Left lung (tissue), 10 donors: ENCODE measurements around the gene KLHL22. TPM values are rescaled to one million over a fixed set of nuclear protein-coding genes. Genes with fewer than 3 reads are reported as not detected.
"Not testable (repeated sequence)": the region's sequence is repeated elsewhere in the genome, so short reads cannot be mapped to it uniquely, and the experiment has no call there.

ENCODE experiments used
- ATAC-seq: fragments of 200-7000 bp; cut with Tn5 transposase; one replicate; pipeline ENCODE4 v1.9.1; 2020; ENCODE audit warnings: moderate library complexity
- DNase-seq, 4 donors: peaks; one replicate each; pipeline ENCODE4 v3.0.0-alpha.2; 2013 to 2020
- H3K27ac ChIP-seq, 2 donors: fragments of 200-600 bp; sonication (generic) in 1 of 2; one replicate each; pipeline versions ENCODE4 v1.5.0 to v1.8.0; 2020 to 2021
- H3K27me3 ChIP-seq, 2 donors: fragments of 200-600 bp; sonication (generic) in 1 of 2; one replicate each; pipeline versions ENCODE4 v1.5.0 to v1.8.0; 2020 to 2021
- H3K36me3 ChIP-seq, 2 donors: fragments of 200-600 bp; sonication (generic) in 1 of 2; one replicate each; pipeline versions ENCODE4 v1.5.0 to v1.8.0; 2020 to 2021
- H3K4me1 ChIP-seq, 2 donors: fragments of 200-600 bp; one replicate each; pipeline ENCODE4 v1.8.0; 2021
- H3K4me3 ChIP-seq, 2 donors: fragments of 200-600 bp; sonication (generic) in 1 of 2; one replicate each; pipeline versions ENCODE4 v1.5.0 to v1.8.0; 2020 to 2021; ENCODE audit warnings: mild to moderate bottlenecking in 1 of 2
- H3K9me3 ChIP-seq, 2 donors: fragments of 200-600 bp; sonication (generic) in 1 of 2; one replicate each; pipeline versions ENCODE4 v1.5.0 to v1.8.0; 2020 to 2021
- CTCF ChIP-seq, 2 donors: fragments of 200-600 bp; sonication (generic) in 1 of 2; IDR thresholded peaks; one replicate each; pipeline versions ENCODE4 v1.5.0 to v1.8.0; 2021; ENCODE audit warnings: antibody characterized with exemption in 2 of 2
- intact Hi-C, 2 donors: fragments of 100-400 bp; cut with DNase I; formaldehyde crosslinking; loops; one replicate each; pipeline versions ENCODE4 v1.11.2 to v1.14.2; 2022
- polyA plus RNA-seq, 6 donors: library from polyadenylated mRNA; unstranded; fragments of 120-200 nt; gene quantifications; one replicate each; pipeline ENCODE4 v1.2.1, GENCODE V29; 2013; ENCODE audit not compliant: insufficient read length in 6 of 6
- total RNA-seq, 2 donors: library from RNA; stranded (reverse); fragmentation: NEBNext Ultra II Directional; extraction: Animal tissue kit (Norgen Biotek cat#: 25700); gene quantifications; one replicate each; pipeline ENCODE4 v1.2.1, GENCODE V29; 2021
- donor health status: DM: no; HTN: yes; CAD: no.
- donor health status: DM: no; HTN: no; CAD: no.

Gene KLHL22
- total and polyA plus RNA-seq, 8 donors = 22.0 to 38.6 (median 34.1) TPM

DNA sequence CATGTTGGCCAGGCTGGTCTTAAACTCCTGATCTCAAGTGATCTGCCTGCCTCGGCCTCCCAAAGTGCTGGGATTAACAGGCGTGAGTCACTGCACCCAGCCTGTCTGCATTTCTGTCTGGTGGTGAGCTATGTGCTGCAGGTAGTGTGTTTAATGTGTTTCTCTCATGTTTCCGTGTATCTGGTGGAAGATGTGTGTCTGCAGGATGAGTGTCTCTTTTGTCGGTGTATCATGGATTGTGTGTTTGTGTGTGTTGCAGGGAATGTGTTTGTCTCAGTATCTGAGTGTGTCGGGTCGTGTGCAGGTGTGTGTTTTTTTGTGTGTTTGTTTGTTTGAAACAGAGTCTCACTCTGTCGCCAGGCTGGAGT, 74.1 kb downstream of the KLHL22 start:
- no peak overlapping the region for H3K27ac ChIP-seq
- H3K4me1 ChIP-seq = peaks cover 3 to 20% of the 10 kb centered on the region in 2 donors
- TF ChIP-seq CTCF (IDR thresholded peaks at IDR 0.05) = no peak
- no peaks in the 10 kb centered on the region for H3K9me3 ChIP-seq
- H3K36me3 ChIP-seq = peaks cover 0 to 6% of the 10 kb centered on the region in 2 donors
- no peak for DNase-seq
- intact Hi-C loops = loop anchor here in 1 of 2 donors (10.0 kb wide), 1 partner anchor 73 kb away; the partner anchor contains the start of gene KLHL22
- ATAC-seq = no peak
- H3K4me3 ChIP-seq = no peak overlapping the region
- peaks cover 6 to 34% of the 10 kb centered on the region in 2 donors for H3K27me3 ChIP-seq

DNA sequence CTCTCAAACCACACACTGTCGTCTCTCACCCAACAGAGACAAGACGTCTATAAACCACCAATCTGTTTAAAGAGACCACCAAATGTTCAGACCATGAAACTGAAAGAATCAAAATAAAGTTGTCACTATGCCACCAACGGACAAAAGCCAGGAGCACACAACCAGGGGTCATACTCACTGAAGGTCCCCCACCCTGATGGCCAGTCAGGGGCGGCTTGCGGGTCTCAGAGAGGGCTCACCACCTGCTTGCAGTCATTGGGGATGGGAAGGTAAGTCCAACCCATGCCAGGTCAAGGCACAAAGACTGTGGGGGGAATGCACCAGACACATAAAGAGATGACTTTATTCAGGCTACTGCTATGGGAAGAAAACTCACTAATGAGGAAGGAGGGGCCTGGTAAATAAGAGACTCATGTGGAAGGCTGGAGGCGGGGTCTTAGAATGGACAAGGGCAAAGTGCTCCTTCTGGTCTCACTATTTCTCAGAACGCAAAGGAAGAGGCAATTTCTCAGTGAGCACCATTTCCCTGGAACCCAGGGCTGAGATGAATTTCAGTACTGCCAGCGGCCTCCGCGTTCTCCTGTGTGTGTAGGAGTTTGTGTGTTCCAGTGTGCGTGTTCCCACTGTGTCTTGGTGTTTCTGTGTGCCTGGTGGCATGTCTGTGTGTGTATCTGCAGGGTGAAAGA, 75.3 kb downstream of the KLHL22 start:
- Histone ChIP-seq H3K36me3 (peaks cover 0 to 5% of the 10 kb centered on the region in 2 donors), H3K4me1 (peaks cover 3 to 12% of the 10 kb centered on the region in 2 donors), H3K4me3 (no peak overlapping the region), H3K9me3 (no peaks in the 10 kb centered on the region), H3K27me3 (peaks cover 0 to 22% of the 10 kb centered on the region in 2 donors), H3K27ac (no peak overlapping the region)
- no peak for TF ChIP-seq CTCF (IDR thresholded peaks at IDR 0.05)
- ATAC-seq (no peak), DNase-seq (peak in 2 of 4 donors; percentile 5 to 13)
- intact Hi-C loops = loop anchor here in 1 of 2 donors (10.0 kb wide), 1 partner anchor 75 kb away; the partner anchor contains the start of gene KLHL22

DNA sequence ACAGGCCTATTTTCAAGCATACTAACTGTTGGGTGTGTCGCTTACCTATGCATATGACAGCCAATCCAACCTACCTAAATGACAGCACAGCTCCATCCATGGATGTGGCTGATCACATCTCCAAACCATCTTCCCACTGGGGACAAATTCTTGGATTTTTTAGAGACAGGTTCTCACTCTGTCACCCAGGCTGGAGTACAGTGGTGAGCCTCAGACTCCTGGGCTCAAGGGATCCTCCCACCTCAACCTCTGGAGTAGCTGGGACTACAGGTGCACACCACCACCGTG, 76.0 kb downstream of the KLHL22 start:
- Histone ChIP-seq H3K27ac (no peak overlapping the region), H3K27me3 (peaks cover 0 to 15% of the 10 kb centered on the region in 2 donors), H3K9me3 (no peaks in the 10 kb centered on the region), H3K4me3 (no peak overlapping the region), H3K4me1 (peaks cover 3 to 7% of the 10 kb centered on the region in 2 donors), H3K36me3 (no peaks in the 10 kb centered on the region)
- TF ChIP-seq CTCF (IDR thresholded peaks at IDR 0.05) = no peak
- peak in 1 of 4 donors; percentile 3 for DNase-seq
- ATAC-seq = no peak
- intact Hi-C loops = loop anchor here in 1 of 2 donors (2.0 kb wide), 1 partner anchor 35 kb away; no protein-coding TSS in a partner anchor

DNA sequence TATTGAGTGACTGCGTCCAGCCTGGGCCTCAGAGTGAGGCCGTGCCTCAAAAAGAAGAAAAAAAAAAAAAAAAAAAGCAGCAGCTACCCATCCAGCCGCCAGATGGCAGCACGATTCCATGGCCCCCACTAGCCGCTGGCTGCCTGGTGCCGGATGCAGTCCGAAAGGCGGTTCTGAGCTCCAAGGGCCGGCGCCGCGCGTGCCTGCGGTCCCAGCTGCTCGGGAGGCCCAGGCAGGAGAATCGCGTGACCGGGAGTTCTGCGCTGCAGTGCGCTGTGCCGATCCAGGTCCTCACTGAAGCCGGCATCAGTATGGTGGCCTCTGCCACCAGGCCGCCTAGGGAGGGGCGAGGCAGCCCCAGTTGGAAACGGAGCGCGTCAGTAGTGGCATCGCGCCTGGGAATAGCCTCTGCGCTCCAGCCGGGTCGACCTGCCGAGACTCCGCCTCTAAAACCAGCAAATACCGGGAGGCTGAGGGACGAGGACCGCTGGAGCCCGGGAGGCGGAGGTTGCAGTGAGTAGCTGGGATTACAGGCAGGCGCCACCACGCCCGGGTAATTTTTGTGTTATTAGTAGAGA, 77.3 kb downstream of the KLHL22 start:
- peak; percentile 64 to 90 for TF ChIP-seq CTCF (IDR thresholded peaks at IDR 0.05)
- Histone ChIP-seq H3K4me3 (peak overlapping the region; percentile 8 to 33), H3K9me3 (no peaks in the 10 kb centered on the region), H3K27me3 (peaks cover 0 to 2% of the 10 kb centered on the region in 2 donors), H3K36me3 (no peaks in the 10 kb centered on the region), H3K4me1 (peaks cover under 1 to 7% of the 10 kb centered on the region in 2 donors), H3K27ac (no peak overlapping the region)
- ATAC-seq (peak; percentile 94), DNase-seq (peak; percentile 73 to 94 (median 84))
- intact Hi-C loops = loop anchor here in 1 of 2 donors (2.0 kb wide), 1 partner anchor 37 kb away; no protein-coding TSS in a partner anchor

GRCh38 chr22:20415699-20416098, 79.9 kb downstream of the KLHL22 start:
- H3K27ac ChIP-seq, intact Hi-C loops, H3K36me3 ChIP-seq, DNase-seq, H3K9me3 ChIP-seq, H3K4me1 ChIP-seq, H3K27me3 ChIP-seq, ATAC-seq, H3K4me3 ChIP-seq: not testable (repeated sequence)

- ATAC-seq, H3K9me3 ChIP-seq, H3K4me3 ChIP-seq, H3K27me3 ChIP-seq, H3K27ac ChIP-seq, intact Hi-C loops, H3K36me3 ChIP-seq, H3K4me1 ChIP-seq: not testable (repeated sequence)
- DNase-seq = peak in 1 of 4 donors; percentile 14
Observed at GRCh38 chr22:20415241-20415640, 80.4 kb downstream of the KLHL22 start.
